Raji (cell line): ENCODE results near the gene AIG1.
A peak's percentile ranks its signal among the peaks of the same experiment; 100 is the strongest.

Experiments
- POLR2A ChIP-seq: IDR thresholded peaks from 2 replicates; pipeline ENCODE4 v1.6.1; 2011; ENCODE audit warnings: low read depth, low read length, control low read depth; ENCODE audit not compliant: insufficient read depth

The AIG1 gene, protein sequence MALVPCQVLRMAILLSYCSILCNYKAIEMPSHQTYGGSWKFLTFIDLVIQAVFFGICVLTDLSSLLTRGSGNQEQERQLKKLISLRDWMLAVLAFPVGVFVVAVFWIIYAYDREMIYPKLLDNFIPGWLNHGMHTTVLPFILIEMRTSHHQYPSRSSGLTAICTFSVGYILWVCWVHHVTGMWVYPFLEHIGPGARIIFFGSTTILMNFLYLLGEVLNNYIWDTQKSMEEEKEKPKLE

DNA sequence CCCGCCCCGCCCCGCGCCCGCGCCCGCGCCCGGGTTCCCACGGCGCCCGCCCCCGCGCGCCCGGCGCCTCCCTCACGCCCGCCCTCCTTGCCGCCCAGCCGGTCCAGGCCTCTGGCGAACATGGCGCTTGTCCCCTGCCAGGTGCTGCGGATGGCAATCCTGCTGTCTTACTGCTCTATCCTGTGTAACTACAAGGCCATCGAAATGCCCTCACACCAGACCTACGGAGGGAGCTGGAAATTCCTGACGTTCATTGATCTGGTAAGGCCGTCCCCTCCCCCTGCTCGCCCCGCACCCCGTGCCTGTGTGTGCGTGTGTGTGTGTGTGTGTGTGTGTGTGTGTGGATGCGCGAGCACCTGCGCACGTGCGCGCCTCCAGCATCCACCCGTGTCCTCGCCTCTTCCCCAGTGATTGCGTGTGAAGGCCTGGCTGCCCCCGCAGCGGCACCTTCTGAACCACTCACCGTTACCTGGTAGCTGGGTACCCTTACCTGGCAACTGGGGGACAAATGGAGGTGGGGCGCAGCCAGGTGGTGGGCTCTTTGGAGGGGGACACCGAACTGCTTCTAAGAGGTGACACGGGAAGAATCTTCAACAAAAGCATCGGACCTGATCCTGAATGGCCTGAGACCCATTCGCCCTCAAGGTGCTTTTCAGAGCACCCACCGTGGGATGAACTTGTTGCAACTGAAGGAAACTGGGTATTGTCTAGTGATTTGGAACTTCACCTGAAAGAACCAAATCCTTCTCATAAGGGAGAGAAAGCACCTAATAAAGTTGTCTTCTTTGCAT is at the start of gene AIG1:
TSS of gene AIG1 (plus strand) at position 84 of the 791 bp plus-strand sequence. CDS start at position 121, 37 bp downstream.
- TF ChIP-seq POLR2A, result peak; percentile 74

DNA sequence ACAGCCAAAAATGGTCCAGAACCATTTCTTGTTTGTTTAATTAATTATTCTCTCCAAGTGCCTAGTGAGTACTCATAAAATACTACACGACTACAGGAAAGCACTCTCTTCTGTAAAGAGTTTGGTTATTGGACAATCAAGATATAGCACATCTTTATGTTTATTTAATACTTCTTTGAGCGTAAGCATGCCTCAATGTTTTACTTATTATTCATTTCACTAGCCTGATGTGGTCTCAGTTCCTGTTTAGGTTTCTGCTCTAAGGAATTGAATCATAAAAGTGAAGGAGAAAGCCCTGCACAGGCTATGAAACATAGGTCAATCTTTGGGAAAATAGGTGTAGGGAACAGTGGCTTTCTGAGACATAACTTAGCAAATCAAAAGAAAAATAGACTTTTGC is 45.9 kb upstream of the AIG1 start:
- TF ChIP-seq POLR2A, result no peak

DNA sequence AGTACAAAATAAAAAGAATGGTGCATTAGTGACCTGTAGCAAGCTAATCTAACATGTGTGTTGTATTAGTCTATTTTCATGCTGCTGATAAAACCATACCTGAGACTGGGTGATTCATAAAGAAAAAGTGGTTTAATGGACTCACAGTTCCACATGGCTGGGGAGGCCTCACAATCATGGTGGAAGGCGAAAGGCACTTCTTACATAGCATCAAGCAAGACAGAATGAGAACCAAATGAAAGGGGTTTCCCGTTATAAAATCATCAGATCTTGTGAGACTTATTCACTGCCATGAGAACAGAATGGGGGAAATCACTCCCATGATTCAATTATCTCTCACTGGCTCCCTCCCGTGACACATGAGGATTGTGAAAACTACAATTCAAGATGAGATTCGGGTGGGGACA is 45.4 kb upstream of the AIG1 start:
- TF ChIP-seq POLR2A, result no peak

DNA sequence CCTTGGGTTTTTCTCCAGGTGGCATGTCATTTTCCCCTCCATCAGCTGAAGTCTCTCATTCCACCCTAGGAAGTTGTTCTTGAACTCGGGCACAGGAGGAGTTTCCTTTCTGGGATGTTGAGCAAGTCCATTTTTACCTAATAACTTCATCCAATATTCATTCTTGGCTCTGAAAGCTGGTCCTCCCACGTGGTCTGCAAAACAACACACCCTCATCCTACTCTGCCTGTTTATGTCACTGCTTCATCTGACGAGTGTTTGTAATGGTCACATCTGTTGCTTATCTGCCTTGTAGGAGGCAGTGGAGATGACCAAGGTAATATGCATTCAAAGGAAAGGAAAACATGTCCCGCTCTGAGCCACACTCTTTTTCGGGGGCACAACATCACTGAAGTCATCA is 41.7 kb upstream of the AIG1 start:
- TF ChIP-seq POLR2A, result no peak

DNA sequence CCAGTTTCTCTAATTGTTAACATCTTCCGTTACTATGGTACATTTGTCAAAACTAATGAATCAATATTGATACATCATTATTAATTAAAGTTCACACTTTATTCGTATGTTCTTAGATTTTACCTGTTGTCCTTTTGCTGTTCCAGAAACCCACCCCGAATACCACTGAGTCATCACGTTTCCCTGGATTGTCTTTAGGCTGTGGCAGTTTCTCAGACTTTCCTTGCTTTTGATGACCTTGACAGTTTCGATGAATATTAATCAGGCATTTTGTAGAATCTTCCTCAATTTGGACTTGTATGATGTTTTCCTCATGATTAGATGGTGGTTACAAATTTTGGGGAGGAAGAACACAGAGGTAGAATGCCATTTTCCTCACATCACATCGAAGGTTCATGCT is 39.1 kb upstream of the AIG1 start:
- no peak for TF ChIP-seq POLR2A

DNA sequence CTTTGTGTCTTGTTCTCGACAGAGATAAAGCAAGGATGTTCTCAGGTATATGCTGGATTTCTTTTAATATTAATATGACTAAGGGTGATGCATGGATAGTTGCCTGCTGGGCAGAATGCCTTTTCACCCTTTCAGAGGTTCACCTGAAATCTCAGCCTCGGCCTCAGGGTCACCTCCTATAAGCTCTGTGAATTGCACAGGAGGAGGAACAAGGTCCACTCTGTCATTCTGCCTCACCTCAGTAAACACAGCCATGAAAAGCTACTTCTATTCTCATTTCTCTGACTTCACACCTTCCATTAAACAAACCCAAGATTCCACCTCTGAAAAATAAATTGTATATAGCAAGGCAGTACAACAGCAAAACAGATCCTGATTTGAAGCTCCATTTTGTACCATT is 38.1 kb upstream of the AIG1 start:
- no peak for TF ChIP-seq POLR2A

DNA sequence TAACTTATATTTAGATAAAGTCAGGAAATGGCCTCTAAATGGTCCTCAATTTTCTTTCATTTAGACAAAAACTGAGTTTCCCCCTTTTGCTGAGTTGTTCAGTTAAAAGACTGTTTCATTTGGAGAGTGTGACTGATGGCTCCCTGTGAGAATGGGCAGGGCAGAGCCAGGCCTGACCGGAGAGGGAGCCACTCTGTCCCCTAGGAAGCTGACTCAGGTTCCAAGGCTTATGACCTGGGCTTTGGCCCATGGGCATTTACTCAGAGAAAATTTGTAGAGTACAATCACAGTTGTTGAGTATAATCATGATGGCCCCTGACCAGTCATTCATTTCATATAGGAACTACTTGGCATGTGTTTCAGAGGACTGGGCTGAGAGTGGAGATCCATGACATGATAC is 37.0 kb upstream of the AIG1 start:
- TF ChIP-seq POLR2A, result no peak

DNA sequence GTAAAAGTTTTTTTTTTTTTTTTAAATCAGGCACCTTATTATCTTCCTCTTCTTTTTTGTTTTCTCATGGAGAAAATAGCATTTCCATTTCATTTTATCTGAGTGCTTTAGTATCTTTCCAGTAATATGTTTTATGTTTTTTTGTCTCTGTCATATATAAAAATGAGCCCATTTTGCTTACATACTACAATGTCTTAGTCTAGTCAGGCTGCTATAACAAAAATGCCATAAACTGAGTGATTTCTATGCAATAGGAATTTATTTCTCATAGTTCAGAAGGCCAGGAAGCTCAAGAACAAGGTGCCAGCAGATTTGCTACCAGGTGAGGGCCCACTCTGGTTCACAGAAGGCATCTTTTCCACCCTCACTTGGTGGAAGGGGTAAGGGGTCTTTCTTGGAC is 35.7 kb upstream of the AIG1 start:
- no peak for TF ChIP-seq POLR2A

DNA sequence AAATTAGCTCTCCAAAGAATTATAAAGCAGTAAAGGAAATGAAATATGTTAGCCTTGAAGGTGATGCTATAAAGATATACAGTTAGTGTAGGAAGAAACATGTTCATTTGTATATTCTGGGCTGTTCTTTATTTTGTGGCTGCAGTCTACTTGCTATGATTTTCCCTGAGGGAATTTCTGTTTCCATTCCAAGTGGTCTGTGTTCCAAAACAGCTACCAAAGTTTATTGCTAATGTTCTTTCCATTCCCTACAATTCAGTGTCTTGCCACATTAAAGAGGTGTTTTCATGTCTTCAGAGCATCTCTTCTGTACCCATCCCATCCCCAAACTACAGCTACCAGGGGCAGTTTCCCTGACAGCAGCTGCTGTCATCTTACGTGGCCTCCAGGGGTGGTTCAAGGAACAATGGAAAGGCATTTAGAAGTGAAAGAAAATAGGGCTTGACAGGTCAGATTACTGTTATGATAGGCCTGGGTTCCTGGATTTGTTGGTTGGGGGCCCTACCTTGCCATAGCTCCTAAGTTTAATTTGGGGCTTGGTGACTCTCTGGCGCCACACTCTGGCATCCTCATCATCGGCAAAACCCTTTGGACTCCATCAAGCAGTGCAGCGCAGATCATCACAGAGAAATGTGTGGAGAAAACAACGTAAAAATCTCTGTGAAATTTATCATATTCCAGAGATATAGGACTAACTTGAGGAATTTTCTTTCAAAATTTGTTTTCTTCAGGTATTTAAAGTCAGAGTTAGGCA is 33.8 kb upstream of the AIG1 start:
- no peak for TF ChIP-seq POLR2A

DNA sequence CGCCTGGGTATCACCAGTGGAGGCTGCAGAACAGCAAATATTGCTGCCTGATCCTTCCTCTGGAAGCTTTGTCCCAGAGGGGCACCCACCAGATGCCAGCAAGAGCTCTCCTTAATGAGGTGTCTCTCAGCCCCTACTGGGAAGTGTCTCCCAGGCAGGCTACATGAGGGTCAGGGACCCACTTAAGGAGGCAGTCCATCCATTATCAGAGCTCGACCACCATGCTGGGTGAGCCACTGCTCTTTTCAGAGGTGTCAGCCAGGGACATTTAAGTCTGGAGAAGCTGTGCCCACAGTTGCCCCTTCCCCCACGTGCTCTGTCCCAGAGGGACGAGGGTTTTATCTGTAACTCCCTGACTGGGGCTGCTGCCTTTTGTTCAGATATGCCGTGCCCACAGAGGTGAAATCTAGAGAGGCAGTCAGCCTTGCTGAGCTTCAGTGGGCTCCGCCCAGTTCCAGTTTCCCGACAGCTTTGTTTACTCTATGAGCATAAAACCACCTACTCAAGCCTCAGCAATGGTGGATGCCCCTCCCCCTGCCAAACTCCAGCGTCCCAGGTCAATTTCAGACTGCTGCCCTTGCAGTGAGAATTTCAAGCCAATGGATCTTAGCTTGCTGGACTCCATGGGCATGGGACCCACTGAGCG is 25.9 kb upstream of the AIG1 start:
- no peak for TF ChIP-seq POLR2A

DNA sequence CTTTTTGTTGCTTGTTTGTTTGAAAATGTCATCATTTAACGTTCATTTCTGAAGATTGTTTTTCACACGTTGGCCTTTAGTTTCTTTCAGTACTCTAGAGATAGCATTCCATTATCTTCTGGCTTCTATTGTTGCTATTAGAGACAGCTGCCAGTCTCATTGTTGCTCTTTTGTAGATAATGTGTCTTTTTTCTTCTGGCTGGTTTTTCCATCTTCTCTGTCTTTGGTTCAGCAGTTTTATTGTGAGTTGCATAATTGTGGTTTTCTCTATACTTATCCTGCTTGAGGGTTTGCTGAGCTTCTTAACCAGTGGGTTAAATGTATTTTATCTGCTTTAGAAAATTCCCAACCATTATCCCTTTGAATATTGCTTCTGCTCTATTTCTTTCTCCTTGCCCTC is 23.2 kb upstream of the AIG1 start:
- no peak for TF ChIP-seq POLR2A

DNA sequence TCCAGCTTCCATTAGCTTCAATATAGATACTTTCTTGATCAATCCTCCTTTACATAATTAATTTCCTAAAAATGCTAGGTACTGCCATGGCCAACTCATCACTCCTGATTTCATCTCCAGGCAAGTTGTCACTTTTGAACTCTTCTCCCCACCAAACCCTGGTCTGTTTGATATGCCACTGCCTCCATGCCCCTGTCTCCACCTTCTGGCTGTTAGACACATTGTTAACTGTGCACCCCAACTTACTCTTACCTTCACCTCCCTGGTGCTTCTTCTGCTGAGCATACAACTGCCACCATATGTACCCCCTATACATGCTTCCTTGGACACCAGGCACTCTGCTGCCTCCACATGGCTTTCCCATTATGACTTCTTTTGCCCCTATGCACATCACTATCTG is 21.9 kb upstream of the AIG1 start:
- TF ChIP-seq POLR2A, result no peak

DNA sequence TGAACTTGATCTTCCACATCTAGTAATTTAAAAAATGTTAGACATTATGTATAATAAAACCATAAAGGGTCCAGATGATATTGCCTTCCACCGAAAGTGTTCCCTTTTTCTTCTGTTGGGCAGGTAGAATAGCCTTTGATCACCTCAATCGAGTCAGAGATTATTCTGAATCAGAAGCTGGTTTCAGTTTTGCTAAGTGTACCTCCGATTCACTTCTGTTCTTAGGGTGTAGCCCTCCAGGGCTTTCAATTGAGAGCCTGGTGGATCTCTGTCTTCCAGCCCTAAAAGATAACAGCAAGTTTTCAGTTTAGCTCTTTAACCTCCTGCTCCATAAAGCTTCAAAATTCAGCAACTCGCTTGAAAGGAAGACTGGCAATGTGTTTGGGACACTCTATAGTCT is 21.1 kb upstream of the AIG1 start:
- TF ChIP-seq POLR2A, result no peak

DNA sequence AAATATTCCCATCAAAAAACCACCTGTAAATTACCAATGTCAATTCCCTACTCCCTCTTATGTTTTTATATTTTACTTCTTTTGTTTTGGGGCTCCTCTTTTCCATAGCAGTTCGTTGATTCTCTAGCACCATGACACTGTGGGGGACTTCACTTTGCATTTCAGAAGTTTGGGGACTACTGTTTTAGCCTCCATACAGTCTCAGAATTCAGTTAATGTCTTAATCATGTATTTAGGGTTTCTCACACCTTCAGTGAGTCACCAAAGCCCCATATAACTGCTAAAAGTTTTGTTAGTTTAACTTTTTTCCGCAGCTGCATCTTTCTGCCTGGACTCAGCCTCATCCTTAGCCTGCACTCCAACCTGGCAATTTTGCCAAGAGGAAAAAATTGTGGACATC is 20.7 kb upstream of the AIG1 start:
- no peak for TF ChIP-seq POLR2A

DNA sequence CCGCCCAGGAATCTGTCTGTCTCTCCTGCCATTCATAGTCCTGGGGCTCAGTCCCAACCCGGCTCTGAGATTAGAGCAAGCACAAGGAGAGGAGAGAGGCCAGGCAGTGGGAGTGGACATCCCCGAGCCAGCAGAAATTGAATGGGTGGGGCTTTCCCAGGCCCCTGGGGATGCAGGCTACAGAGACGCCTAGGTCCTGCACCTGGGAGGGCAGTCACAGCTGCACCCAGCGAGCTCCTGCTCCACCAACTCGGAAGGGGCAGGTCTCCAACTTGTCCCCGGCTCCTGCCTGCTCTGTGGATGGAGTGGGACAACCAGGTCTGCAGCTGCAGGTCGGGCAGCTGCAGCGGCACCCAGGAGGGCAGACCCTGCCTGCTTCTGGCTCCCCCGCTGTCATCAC is 11.1 kb upstream of the AIG1 start:
- TF ChIP-seq POLR2A, result no peak
